Panc1 (cell line): ENCODE data around the gene PPP1R26. TPM values are rescaled to one million over a fixed set of nuclear protein-coding genes. Genes with fewer than 3 reads are reported as not detected.

Experiments used
- ATAC-seq: fragments of 200-7000 bp; cut with Tn5 transposase; 2 replicates; pipeline ENCODE4 v1.9.1; 2020; ENCODE audit warnings: mild to moderate bottlenecking, moderate library complexity
- BruUV-seq: library from RNA; stranded (reverse); fragments of 400-500 nt; replicated peaks from 2 replicates; lab custom pipeline; 2021; lab: Mats Ljungman, UMichigan
- CTCF ChIA-PET: fragments of 300-600 bp; sonication (Branson Sonifier 250); formaldehyde crosslinking; loops from one replicate; lab custom pipeline; 2022; ENCODE audit warnings: antibody characterized with exemption; lab: Charles Lee
- POLR2A ChIA-PET: fragments of 300-600 bp; sonication (Branson Sonifier 250); formaldehyde crosslinking; loops from one replicate; lab custom pipeline; 2022; ENCODE audit warnings: antibody characterized with exemption; lab: Charles Lee
- DNase-seq: peaks from one replicate; pipeline ENCODE4 v3.0.0-alpha.2; 2010; ENCODE audit warnings: low read depth, low spot score
- H3K27ac ChIP-seq: 2 replicates; pipeline ENCODE4 v1.5.1; 2011; ENCODE audit warnings: mild to moderate bottlenecking, low read length, inconsistent platforms
- H3K27me3 ChIP-seq: fragments of 200-500 bp; sonication (Bioruptor generic); 2 replicates; pipeline ENCODE4 v1.6.0; 2014; ENCODE audit warnings: low read length, inconsistent platforms; ENCODE audit not compliant: control insufficient read depth, insufficient read depth
- H3K36me3 ChIP-seq: fragments of 200-500 bp; sonication (Bioruptor generic); 2 replicates; pipeline ENCODE4 v1.5.1; 2014; ENCODE audit warnings: inconsistent platforms, mild to moderate bottlenecking, low read length, moderate library complexity; ENCODE audit not compliant: control insufficient read depth, insufficient read depth
- H3K4me1 ChIP-seq: 2 replicates; pipeline ENCODE4 v1.5.1; 2011; ENCODE audit warnings: inconsistent platforms, mild to moderate bottlenecking, low read length, moderate library complexity; ENCODE audit not compliant: control insufficient read depth, insufficient read depth
- H3K4me3 ChIP-seq, 2 experiments: 2 replicates each; pipeline ENCODE4 v1.5.1; 2011 to 2012; ENCODE audit warnings: low read depth in 2 of 2, low read length in 2 of 2, mild to moderate bottlenecking in 2 of 2, inconsistent platforms in 1 of 2, moderate library complexity in 1 of 2
- H3K9me3 ChIP-seq: fragments of 200-500 bp; sonication (Bioruptor generic); 2 replicates; pipeline ENCODE4 v1.5.1; 2014; ENCODE audit warnings: low read depth, mild to moderate bottlenecking, inconsistent platforms, low read length, moderate library complexity; ENCODE audit not compliant: control insufficient read depth, insufficient read depth
- POLR2AphosphoS5 ChIP-seq: IDR thresholded peaks from 2 replicates; pipeline ENCODE4 v1.6.1; 2012; ENCODE audit warnings: mild to moderate bottlenecking, low read depth, low read length, moderate library complexity
- SIN3A ChIP-seq: IDR thresholded peaks from 2 replicates; pipeline ENCODE4 v1.6.1; 2012; ENCODE audit warnings: low read depth, mild to moderate bottlenecking, low read length, moderate library complexity, borderline replicate concordance; ENCODE audit not compliant: insufficient read depth
- TCF7L2 ChIP-seq: IDR thresholded peaks from 2 replicates; pipeline ENCODE4 v1.6.1; 2011; ENCODE audit warnings: mild to moderate bottlenecking, low read depth, low read length, inconsistent platforms
- in situ Hi-C: cut with HindIII; loops from 2 replicates; pipeline ENCODE4 v1.10.0; 2016; ENCODE audit warnings: low sequenced_read_pairs, low pct_unique_long_range_greater_than_20kb
- intact Hi-C: fragments of 100-400 bp; cut with micrococcal nuclease; formaldehyde crosslinking; loops from one replicate; pipeline ENCODE4 v1.10.0; 2022; ENCODE audit not compliant: unreplicated experiment
- total RNA-seq: library from RNA; stranded (reverse); gene quantifications from one replicate; pipeline ENCODE4 v1.2.1, GENCODE V29; 2021; ENCODE audit not compliant: unreplicated experiment
- TF ChIP-seq, protein P1 (sequence below): fragments of 450-650 bp; IDR thresholded peaks from 2 replicates; pipeline ENCODE4 v1.5.1; 2017; ENCODE audit warnings: mild to moderate bottlenecking
- TF ChIP-seq, protein P2 (sequence below), 2 experiments: IDR thresholded peaks; 2 replicates each; pipeline ENCODE4 v1.6.1; 2011 to 2012; ENCODE audit warnings: low read depth in 2 of 2, control low read depth in 1 of 2, low read length in 1 of 2, mild to moderate bottlenecking in 1 of 2, moderate library complexity in 1 of 2; ENCODE audit not compliant: insufficient read depth in 1 of 2

Gene PPP1R26
- total RNA-seq, 1 experiment from 2014 or later, result 17.5 TPM

DNA sequence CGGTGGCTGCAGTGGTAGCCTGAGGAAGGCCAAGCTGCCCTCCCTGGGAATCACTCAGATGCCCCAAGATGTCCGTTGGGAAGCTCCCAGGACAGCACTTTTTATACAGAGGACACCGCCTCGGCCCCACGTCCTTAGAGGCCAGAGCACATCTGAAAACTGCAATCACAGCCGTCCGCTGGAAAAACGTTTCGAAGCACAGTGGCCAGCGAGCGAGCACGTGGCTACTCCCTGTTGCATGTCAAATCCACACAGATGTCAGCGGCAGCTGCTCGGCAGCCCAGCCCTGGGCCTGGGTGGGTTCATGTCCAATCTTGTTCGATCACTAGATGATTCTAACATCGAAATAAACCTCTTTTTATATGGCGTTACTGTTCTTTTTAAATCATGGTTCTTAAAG lies 8.9 kb downstream of the PPP1R26 start:
- Histone ChIP-seq H3K9me3 (no peaks in the 10 kb centered on the region), H3K4me3 (no peak overlapping the region), H3K4me1 (no peaks in the 10 kb centered on the region), H3K36me3 (peaks cover 3% of the 10 kb centered on the region), H3K27me3 (no peaks in the 10 kb centered on the region), H3K27ac (no peak overlapping the region)
- TSS peak; percentile 76 for BruUV-seq
- in situ Hi-C loops, result no loop called here
- ChIA-PET POLR2A (no interaction called here), CTCF (no interaction called here)
- no peak for TF ChIP-seq TCF7L2
- no peak for TF ChIP-seq POLR2AphosphoS5
- no peak for TF ChIP-seq SIN3A
- TF ChIP-seq, protein P1, sequence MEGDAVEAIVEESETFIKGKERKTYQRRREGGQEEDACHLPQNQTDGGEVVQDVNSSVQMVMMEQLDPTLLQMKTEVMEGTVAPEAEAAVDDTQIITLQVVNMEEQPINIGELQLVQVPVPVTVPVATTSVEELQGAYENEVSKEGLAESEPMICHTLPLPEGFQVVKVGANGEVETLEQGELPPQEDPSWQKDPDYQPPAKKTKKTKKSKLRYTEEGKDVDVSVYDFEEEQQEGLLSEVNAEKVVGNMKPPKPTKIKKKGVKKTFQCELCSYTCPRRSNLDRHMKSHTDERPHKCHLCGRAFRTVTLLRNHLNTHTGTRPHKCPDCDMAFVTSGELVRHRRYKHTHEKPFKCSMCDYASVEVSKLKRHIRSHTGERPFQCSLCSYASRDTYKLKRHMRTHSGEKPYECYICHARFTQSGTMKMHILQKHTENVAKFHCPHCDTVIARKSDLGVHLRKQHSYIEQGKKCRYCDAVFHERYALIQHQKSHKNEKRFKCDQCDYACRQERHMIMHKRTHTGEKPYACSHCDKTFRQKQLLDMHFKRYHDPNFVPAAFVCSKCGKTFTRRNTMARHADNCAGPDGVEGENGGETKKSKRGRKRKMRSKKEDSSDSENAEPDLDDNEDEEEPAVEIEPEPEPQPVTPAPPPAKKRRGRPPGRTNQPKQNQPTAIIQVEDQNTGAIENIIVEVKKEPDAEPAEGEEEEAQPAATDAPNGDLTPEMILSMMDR, result no peak
- TF ChIP-seq, protein P2, sequence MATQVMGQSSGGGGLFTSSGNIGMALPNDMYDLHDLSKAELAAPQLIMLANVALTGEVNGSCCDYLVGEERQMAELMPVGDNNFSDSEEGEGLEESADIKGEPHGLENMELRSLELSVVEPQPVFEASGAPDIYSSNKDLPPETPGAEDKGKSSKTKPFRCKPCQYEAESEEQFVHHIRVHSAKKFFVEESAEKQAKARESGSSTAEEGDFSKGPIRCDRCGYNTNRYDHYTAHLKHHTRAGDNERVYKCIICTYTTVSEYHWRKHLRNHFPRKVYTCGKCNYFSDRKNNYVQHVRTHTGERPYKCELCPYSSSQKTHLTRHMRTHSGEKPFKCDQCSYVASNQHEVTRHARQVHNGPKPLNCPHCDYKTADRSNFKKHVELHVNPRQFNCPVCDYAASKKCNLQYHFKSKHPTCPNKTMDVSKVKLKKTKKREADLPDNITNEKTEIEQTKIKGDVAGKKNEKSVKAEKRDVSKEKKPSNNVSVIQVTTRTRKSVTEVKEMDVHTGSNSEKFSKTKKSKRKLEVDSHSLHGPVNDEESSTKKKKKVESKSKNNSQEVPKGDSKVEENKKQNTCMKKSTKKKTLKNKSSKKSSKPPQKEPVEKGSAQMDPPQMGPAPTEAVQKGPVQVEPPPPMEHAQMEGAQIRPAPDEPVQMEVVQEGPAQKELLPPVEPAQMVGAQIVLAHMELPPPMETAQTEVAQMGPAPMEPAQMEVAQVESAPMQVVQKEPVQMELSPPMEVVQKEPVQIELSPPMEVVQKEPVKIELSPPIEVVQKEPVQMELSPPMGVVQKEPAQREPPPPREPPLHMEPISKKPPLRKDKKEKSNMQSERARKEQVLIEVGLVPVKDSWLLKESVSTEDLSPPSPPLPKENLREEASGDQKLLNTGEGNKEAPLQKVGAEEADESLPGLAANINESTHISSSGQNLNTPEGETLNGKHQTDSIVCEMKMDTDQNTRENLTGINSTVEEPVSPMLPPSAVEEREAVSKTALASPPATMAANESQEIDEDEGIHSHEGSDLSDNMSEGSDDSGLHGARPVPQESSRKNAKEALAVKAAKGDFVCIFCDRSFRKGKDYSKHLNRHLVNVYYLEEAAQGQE (IDR thresholded peaks at IDR 0.05; ENCODE audit: insufficient read depth in 1 of 2, low read depth in 2 of 2, low read length in 1 of 2), result no peak
- ATAC-seq, result no peak
- intact Hi-C loops, result no loop called here
- DNase-seq, result no peak

DNA sequence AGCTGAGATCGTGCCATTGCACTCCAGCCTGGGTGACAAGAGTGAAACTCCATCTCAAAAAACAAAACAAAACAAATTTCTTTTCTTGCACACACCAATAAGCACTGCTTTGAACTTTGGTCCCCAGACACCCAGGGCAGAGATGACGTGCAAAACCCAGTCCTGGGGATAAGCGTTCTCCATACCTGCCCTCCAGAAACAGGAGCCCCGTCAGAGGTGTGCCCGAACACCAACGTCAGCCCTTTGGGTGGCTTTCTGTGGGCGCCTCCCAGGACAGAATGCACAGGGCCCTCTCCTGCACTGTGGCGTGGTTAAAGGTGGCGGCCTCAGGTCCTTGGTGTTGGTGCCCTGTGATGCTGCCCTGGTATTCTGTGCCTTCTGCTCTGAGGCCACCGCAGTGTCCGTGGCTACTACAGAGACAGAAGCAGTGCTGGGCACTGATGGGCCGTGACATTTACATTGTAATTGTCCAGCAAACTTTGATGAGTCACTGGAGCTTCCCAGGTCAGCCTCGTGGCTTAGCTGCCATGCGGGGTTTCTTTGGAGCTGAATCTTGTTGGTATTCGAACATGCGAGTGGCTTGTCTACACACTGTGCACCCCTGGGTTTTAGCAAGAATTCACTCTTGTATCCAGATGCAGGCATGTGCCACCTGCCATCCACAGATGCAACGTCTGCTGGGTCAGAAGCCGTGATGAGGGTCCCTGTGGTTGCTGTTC lies 9.8 kb downstream of the PPP1R26 start:
- Histone ChIP-seq H3K9me3 (no peaks in the 10 kb centered on the region), H3K27me3 (no peaks in the 10 kb centered on the region), H3K4me1 (no peaks in the 10 kb centered on the region), H3K4me3 (no peak overlapping the region), H3K27ac (no peak overlapping the region), H3K36me3 (no peaks in the 10 kb centered on the region; the same call in none of the 2 replicates)
- in situ Hi-C loops (no loop called here), intact Hi-C loops (no loop called here)
- ChIA-PET POLR2A (no interaction called here), CTCF (no interaction called here)
- no TSS peak for BruUV-seq
- DNase-seq (no peak), ATAC-seq (no peak)
- TF ChIP-seq POLR2AphosphoS5 (no peak), TCF7L2 (no peak), SIN3A (no peak)
- TF ChIP-seq, protein P1, result no peak
- TF ChIP-seq, protein P2 (IDR thresholded peaks at IDR 0.05; ENCODE audit: insufficient read depth in 1 of 2, low read depth in 2 of 2, low read length in 1 of 2), result no peak
